Fibroblast of lung (primary cell): ENCODE measurements around the gene ZNF341.

ENCODE experiments used
- EZH2 ChIP-seq: IDR thresholded peaks from 2 replicates; pipeline ENCODE4 v1.5.1; 2012; ENCODE audit warnings: low read length, control low read depth, mild to moderate bottlenecking; ENCODE audit errors: missing control alignments
- TF ChIP-seq, protein P1 (sequence below), 2 donors: IDR thresholded peaks in 1 of 2; conservative IDR thresholded peaks in 1 of 2; 1 replicate in 1 of 2; 2 replicates in 1 of 2; pipeline ENCODE4 v1.5.1; 2011 to 2012; ENCODE audit warnings: low read length in 2 of 2, control low read depth in 1 of 2, inconsistent platforms in 1 of 2, low read depth in 1 of 2, mild to moderate bottlenecking in 1 of 2

DNA sequence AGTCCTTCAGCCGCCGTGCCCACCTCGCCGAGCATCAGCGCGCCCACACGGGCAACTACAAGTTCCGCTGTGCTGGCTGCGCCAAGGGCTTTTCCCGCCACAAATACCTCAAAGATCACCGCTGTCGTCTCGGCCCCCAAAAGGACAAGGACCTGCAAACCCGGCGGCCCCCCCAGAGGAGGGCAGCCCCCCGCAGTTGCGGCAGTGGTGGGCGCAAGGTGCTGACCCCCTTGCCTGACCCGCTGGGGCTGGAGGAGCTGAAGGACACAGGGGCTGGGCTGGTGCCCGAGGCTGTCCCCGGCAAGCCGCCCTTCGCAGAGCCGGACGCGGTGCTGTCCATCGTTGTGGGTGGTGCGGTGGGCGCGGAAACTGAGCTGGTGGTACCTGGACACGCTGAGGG, 59.2 kb downstream of the ZNF341 start:
- TF ChIP-seq, protein P1, sequence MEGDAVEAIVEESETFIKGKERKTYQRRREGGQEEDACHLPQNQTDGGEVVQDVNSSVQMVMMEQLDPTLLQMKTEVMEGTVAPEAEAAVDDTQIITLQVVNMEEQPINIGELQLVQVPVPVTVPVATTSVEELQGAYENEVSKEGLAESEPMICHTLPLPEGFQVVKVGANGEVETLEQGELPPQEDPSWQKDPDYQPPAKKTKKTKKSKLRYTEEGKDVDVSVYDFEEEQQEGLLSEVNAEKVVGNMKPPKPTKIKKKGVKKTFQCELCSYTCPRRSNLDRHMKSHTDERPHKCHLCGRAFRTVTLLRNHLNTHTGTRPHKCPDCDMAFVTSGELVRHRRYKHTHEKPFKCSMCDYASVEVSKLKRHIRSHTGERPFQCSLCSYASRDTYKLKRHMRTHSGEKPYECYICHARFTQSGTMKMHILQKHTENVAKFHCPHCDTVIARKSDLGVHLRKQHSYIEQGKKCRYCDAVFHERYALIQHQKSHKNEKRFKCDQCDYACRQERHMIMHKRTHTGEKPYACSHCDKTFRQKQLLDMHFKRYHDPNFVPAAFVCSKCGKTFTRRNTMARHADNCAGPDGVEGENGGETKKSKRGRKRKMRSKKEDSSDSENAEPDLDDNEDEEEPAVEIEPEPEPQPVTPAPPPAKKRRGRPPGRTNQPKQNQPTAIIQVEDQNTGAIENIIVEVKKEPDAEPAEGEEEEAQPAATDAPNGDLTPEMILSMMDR (conservative IDR thresholded peaks at IDR 0.05 in 1 of 2, IDR thresholded peaks at IDR 0.05 in 1 of 2; ENCODE audit: low read depth in 1 of 2, low read length in 2 of 2) = no peak
- TF ChIP-seq EZH2 = no peak
